Measurements from ENCODE around the gene LHX5. TPM values are rescaled to one million over a fixed set of nuclear protein-coding genes. Genes with fewer than 3 reads are reported as not detected.
"Not testable (repeated sequence)": the region's sequence is repeated elsewhere in the genome, so short reads cannot be mapped to it uniquely, and the experiment has no call there.

Gene LHX5
- total RNA-seq, 3 donors from 2014 or later (not counting 1 experiment from before 2014, with no cell fraction given): not detected

DNA sequence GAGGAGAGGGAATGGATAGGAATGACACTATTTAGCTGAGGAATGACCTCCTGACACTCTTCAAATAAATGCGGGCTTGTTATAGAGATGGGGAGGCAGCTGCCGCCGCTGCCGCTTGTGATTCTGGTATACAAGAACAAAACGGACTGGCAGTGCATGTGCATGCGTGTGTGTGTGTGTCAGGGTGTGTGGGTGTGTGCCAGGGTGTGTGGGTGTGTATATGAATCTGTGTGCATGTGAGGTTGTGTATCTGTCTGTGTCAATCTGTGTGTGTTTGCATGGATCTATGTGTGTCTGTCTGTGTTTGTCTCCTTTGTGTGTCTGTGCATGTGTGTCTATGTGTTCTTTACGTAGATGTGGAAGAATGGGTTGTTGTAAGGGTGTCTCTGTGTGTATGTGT lies 26.0 kb upstream of the LHX5 start:
- intact Hi-C loops (cut with micrococcal nuclease): no loop called here
- Histone ChIP-seq H3K27ac (ENCODE audit: low read length) (no peak overlapping the region), H3K9me3 (ENCODE audit: control insufficient read depth, insufficient read depth, low read length) (no peaks in the 10 kb centered on the region), H3K4me3 (ENCODE audit: low read length) (no peak overlapping the region), H3K27me3 (ENCODE audit: control insufficient read depth, insufficient read depth, low read length) (peaks cover 5% of the 10 kb centered on the region), H3K4me1 (ENCODE audit: control insufficient read depth, insufficient read depth, low read length) (no peaks in the 10 kb centered on the region), H3K36me3 (ENCODE audit: control insufficient read depth, insufficient read depth, low read length) (no peaks in the 10 kb centered on the region)
- no peak overlapping the region for H3K4me3 Mint-ChIP-seq
- WGBS (ENCODE audit: insufficient coverage): 83% methylated on average over 7 of the region's 7 CpGs
- no peaks in the 10 kb centered on the region for H3K36me3 Mint-ChIP-seq
- TF ChIP-seq, protein P1, sequence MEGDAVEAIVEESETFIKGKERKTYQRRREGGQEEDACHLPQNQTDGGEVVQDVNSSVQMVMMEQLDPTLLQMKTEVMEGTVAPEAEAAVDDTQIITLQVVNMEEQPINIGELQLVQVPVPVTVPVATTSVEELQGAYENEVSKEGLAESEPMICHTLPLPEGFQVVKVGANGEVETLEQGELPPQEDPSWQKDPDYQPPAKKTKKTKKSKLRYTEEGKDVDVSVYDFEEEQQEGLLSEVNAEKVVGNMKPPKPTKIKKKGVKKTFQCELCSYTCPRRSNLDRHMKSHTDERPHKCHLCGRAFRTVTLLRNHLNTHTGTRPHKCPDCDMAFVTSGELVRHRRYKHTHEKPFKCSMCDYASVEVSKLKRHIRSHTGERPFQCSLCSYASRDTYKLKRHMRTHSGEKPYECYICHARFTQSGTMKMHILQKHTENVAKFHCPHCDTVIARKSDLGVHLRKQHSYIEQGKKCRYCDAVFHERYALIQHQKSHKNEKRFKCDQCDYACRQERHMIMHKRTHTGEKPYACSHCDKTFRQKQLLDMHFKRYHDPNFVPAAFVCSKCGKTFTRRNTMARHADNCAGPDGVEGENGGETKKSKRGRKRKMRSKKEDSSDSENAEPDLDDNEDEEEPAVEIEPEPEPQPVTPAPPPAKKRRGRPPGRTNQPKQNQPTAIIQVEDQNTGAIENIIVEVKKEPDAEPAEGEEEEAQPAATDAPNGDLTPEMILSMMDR (IDR thresholded peaks at IDR 0.05): no peak
- ATAC-seq (no peak), DNase-seq (no peak)
- H3K4me1 Mint-ChIP-seq: peaks cover 0 to 4% of the 10 kb centered on the region in 2 donors
- H3K27ac Mint-ChIP-seq: no peak overlapping the region
- peaks cover 21% of the 10 kb centered on the region in 2 donors for H3K27me3 Mint-ChIP-seq (ENCODE audit: low read depth in 2 of 2)
- H3K9me3 Mint-ChIP-seq: no peaks in the 10 kb centered on the region

GRCh38 chr12:113495941-113496340 lies 24.3 kb upstream of the LHX5 start:
- peaks cover 10 to 13% of the 10 kb centered on the region in 2 donors for H3K27me3 Mint-ChIP-seq (ENCODE audit: low read depth in 2 of 2)
- H3K9me3 ChIP-seq (ENCODE audit: control insufficient read depth, insufficient read depth, low read length); H3K4me3 Mint-ChIP-seq; ATAC-seq; H3K27ac ChIP-seq (ENCODE audit: low read length); H3K36me3 ChIP-seq (ENCODE audit: control insufficient read depth, insufficient read depth, low read length); H3K27me3 ChIP-seq (ENCODE audit: control insufficient read depth, insufficient read depth, low read length); DNase-seq; H3K36me3 Mint-ChIP-seq; H3K27ac Mint-ChIP-seq; H3K4me1 ChIP-seq (ENCODE audit: control insufficient read depth, insufficient read depth, low read length); H3K4me1 Mint-ChIP-seq; H3K4me3 ChIP-seq (ENCODE audit: low read length); intact Hi-C loops (cut with micrococcal nuclease); H3K9me3 Mint-ChIP-seq: not testable (repeated sequence)
- WGBS (ENCODE audit: insufficient coverage): 85% methylated on average over 6 of the region's 6 CpGs

DNA sequence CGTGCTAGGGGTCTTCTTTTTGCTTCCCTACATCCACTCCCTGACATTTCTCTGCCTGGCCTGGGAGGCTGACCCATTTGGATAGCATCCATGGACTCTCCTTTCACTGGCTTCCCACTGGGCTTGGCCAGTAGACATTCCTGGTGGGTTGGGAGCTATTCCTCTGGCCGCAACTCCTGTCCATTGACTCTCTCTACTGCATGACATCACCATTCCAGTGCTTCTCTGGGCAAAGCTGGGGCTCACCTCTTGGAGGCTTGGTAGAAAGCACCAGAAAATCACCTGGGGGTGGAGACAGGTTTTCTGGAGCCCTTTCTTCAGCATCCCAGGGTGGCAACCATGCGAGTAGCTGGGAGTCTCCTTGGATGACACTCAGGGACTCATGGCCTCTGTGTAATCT lies 16.7 kb upstream of the LHX5 start:
- no peaks in the 10 kb centered on the region for H3K36me3 ChIP-seq (ENCODE audit: control insufficient read depth, insufficient read depth, low read length)
- no peak overlapping the region for H3K4me3 Mint-ChIP-seq
- H3K9me3 Mint-ChIP-seq: no peaks in the 10 kb centered on the region
- no peaks in the 10 kb centered on the region for H3K9me3 ChIP-seq (ENCODE audit: control insufficient read depth, insufficient read depth, low read length)
- DNase-seq: no peak
- no peaks in the 10 kb centered on the region for H3K4me1 Mint-ChIP-seq
- no peak for ATAC-seq
- TF ChIP-seq, protein P1 (IDR thresholded peaks at IDR 0.05): no peak
- H3K27me3 ChIP-seq (ENCODE audit: control insufficient read depth, insufficient read depth, low read length): no peaks in the 10 kb centered on the region
- H3K4me3 ChIP-seq (ENCODE audit: low read length): no peak overlapping the region
- H3K4me1 ChIP-seq (ENCODE audit: control insufficient read depth, insufficient read depth, low read length): no peaks in the 10 kb centered on the region
- H3K27ac ChIP-seq (ENCODE audit: low read length): no peak overlapping the region
- WGBS (ENCODE audit: insufficient coverage): 82% methylated on average over 3 of the region's 3 CpGs
- intact Hi-C loops (cut with micrococcal nuclease): no loop called here
- H3K27me3 Mint-ChIP-seq (ENCODE audit: low read depth in 2 of 2): peaks cover 12 to 16% of the 10 kb centered on the region in 2 donors
- no peak overlapping the region for H3K27ac Mint-ChIP-seq
- H3K36me3 Mint-ChIP-seq: no peaks in the 10 kb centered on the region

- no peak for ATAC-seq
- no peaks in the 10 kb centered on the region for H3K36me3 ChIP-seq (ENCODE audit: control insufficient read depth, insufficient read depth, low read length)
- intact Hi-C loops (cut with micrococcal nuclease): no loop called here
- H3K4me1 ChIP-seq (ENCODE audit: control insufficient read depth, insufficient read depth, low read length): no peaks in the 10 kb centered on the region
- no peak overlapping the region for H3K27ac Mint-ChIP-seq
- no peak overlapping the region for H3K4me3 Mint-ChIP-seq
- peaks cover 28 to 32% of the 10 kb centered on the region in 2 donors for H3K27me3 Mint-ChIP-seq (ENCODE audit: low read depth in 2 of 2)
- TF ChIP-seq, protein P1 (IDR thresholded peaks at IDR 0.05): no peak
- no peaks in the 10 kb centered on the region for H3K36me3 Mint-ChIP-seq
- no peak overlapping the region for H3K27ac ChIP-seq (ENCODE audit: low read length)
- H3K9me3 ChIP-seq (ENCODE audit: control insufficient read depth, insufficient read depth, low read length): no peaks in the 10 kb centered on the region
- no peaks in the 10 kb centered on the region for H3K4me1 Mint-ChIP-seq
- WGBS (ENCODE audit: insufficient coverage): 44% methylated on average over 4 of the region's 4 CpGs
- peaks cover 4% of the 10 kb centered on the region for H3K27me3 ChIP-seq (ENCODE audit: control insufficient read depth, insufficient read depth, low read length)
- H3K9me3 Mint-ChIP-seq: no peaks in the 10 kb centered on the region
- no peak for DNase-seq
- H3K4me3 ChIP-seq (ENCODE audit: low read length): no peak overlapping the region
Observed at GRCh38 chr12:113486722-113487121, 15.1 kb upstream of the LHX5 start.

Data from natural killer cell (primary cell).